Measurements from ENCODE around the gene AKIRIN1. TPM values are rescaled to one million over a fixed set of nuclear protein-coding genes. Genes with fewer than 3 reads are reported as not detected.
A peak's percentile ranks its signal among the peaks of the same experiment; 100 is the strongest.

The AKIRIN1 gene
- total RNA-seq, 1 donor = 35.1 TPM

- H3K4me1 ChIP-seq (ENCODE audit: insufficient read depth, low read length) = peaks cover 59% of the 10 kb centered on the region
- DNase-seq (ENCODE audit: insufficient read length, low spot score, missing footprints) = peak; percentile 49
- H2AFZ ChIP-seq (ENCODE audit: low read length) = peak overlapping the region; percentile 87
- peaks cover 36% of the 10 kb centered on the region for H4K20me1 ChIP-seq (ENCODE audit: insufficient read depth, low read length)
- peak overlapping the region; percentile 84 for H3K4me2 ChIP-seq (ENCODE audit: insufficient read depth, low read length)
- peak overlapping the region; percentile 79 for H3K27ac ChIP-seq (ENCODE audit: low read depth, low read length)
- no peak for TF ChIP-seq CTCF (IDR thresholded peaks at IDR 0.05; ENCODE audit: extremely low read depth, low read depth, low read length)
- H3K9me3 ChIP-seq (ENCODE audit: low read depth, low read length) = no peaks in the 10 kb centered on the region
- peaks cover 46% of the 10 kb centered on the region for H3K79me2 ChIP-seq (ENCODE audit: insufficient read depth, low read length)
- no peaks in the 10 kb centered on the region for H3K27me3 ChIP-seq (ENCODE audit: insufficient read depth, low read length)
- H3K36me3 ChIP-seq (ENCODE audit: insufficient read depth, low read length) = peaks cover 16% of the 10 kb centered on the region
- H3K4me3 ChIP-seq (ENCODE audit: insufficient read depth, low read length) = peak overlapping the region; percentile 73
Observed at GRCh38 chr1:38990386-38990737, 714 bp upstream of the AKIRIN1 start.

- peaks cover 47% of the 10 kb centered on the region for H3K4me1 ChIP-seq (ENCODE audit: insufficient read depth, low read length)
- H3K79me2 ChIP-seq (ENCODE audit: insufficient read depth, low read length) = peaks cover 60% of the 10 kb centered on the region
- peak overlapping the region; percentile 73 for H3K4me3 ChIP-seq (ENCODE audit: insufficient read depth, low read length)
- no peak overlapping the region for H2AFZ ChIP-seq (ENCODE audit: low read length)
- TF ChIP-seq CTCF (IDR thresholded peaks at IDR 0.05; ENCODE audit: extremely low read depth, low read depth, low read length) = no peak
- no peaks in the 10 kb centered on the region for H3K27me3 ChIP-seq (ENCODE audit: insufficient read depth, low read length)
- H4K20me1 ChIP-seq (ENCODE audit: insufficient read depth, low read length) = peaks cover 42% of the 10 kb centered on the region
- peak; percentile 85 for DNase-seq (ENCODE audit: insufficient read length, low spot score, missing footprints)
- peak overlapping the region; percentile 83 for H3K27ac ChIP-seq (ENCODE audit: low read depth, low read length)
- H3K36me3 ChIP-seq (ENCODE audit: insufficient read depth, low read length) = peaks cover 25% of the 10 kb centered on the region
- no peaks in the 10 kb centered on the region for H3K9me3 ChIP-seq (ENCODE audit: low read depth, low read length)
- H3K4me2 ChIP-seq (ENCODE audit: insufficient read depth, low read length) = peak overlapping the region; percentile 93
Observed at GRCh38 chr1:38991638-38992411, 749 bp downstream of the AKIRIN1 start.

- TF ChIP-seq CTCF (IDR thresholded peaks at IDR 0.05; ENCODE audit: extremely low read depth, low read depth, low read length) = no peak
- no peak for DNase-seq (ENCODE audit: insufficient read length, low spot score, missing footprints)
- peaks cover 49% of the 10 kb centered on the region for H4K20me1 ChIP-seq (ENCODE audit: insufficient read depth, low read length)
Observed at GRCh38 chr1:38992412-38993111, 1.5 kb downstream of the AKIRIN1 start.

GRCh38 chr1:38994196-38994595 is 3.1 kb downstream of the AKIRIN1 start:
- Histone ChIP-seq H3K4me3 (ENCODE audit: insufficient read depth, low read length) (no peak overlapping the region), H3K4me1 (ENCODE audit: insufficient read depth, low read length) (peaks cover 35% of the 10 kb centered on the region), H3K4me2 (ENCODE audit: insufficient read depth, low read length) (peak overlapping the region; percentile 33), H3K27me3 (ENCODE audit: insufficient read depth, low read length) (no peaks in the 10 kb centered on the region), H4K20me1 (ENCODE audit: insufficient read depth, low read length) (peaks cover 65% of the 10 kb centered on the region), H3K27ac (ENCODE audit: low read depth, low read length) (no peak overlapping the region), H3K36me3 (ENCODE audit: insufficient read depth, low read length) (peaks cover 38% of the 10 kb centered on the region), H3K79me2 (ENCODE audit: insufficient read depth, low read length) (peaks cover 84% of the 10 kb centered on the region), H3K9me3 (ENCODE audit: low read depth, low read length) (no peaks in the 10 kb centered on the region), H2AFZ (ENCODE audit: low read length) (no peak overlapping the region)
- TF ChIP-seq CTCF (IDR thresholded peaks at IDR 0.05; ENCODE audit: extremely low read depth, low read depth, low read length) = no peak
- no peak for DNase-seq (ENCODE audit: insufficient read length, low spot score, missing footprints)

More at GRCh38 chr1:38992412-38993111, 1.5 kb downstream of the AKIRIN1 start:
- Histone ChIP-seq H3K79me2 (ENCODE audit: insufficient read depth, low read length) (peaks cover 68% of the 10 kb centered on the region), H3K4me3 (ENCODE audit: insufficient read depth, low read length) (peak overlapping the region; percentile 73), H3K27me3 (ENCODE audit: insufficient read depth, low read length) (no peaks in the 10 kb centered on the region), H3K4me2 (ENCODE audit: insufficient read depth, low read length) (peak overlapping the region; percentile 93), H3K9me3 (ENCODE audit: low read depth, low read length) (no peaks in the 10 kb centered on the region), H3K27ac (ENCODE audit: low read depth, low read length) (peak overlapping the region; percentile 40), H3K36me3 (ENCODE audit: insufficient read depth, low read length) (peaks cover 25% of the 10 kb centered on the region), H3K4me1 (ENCODE audit: insufficient read depth, low read length) (peaks cover 43% of the 10 kb centered on the region), H2AFZ (ENCODE audit: low read length) (no peak overlapping the region)

Data from osteoblast (primary cell).